Hepatocyte (in vitro differentiated cells): Measurements from ENCODE around the gene EHBP1. TPM values are rescaled to one million over a fixed set of nuclear protein-coding genes. Genes with fewer than 3 reads are reported as not detected.

Experiments
- DNase-seq: peaks from one replicate; pipeline ENCODE4 v3.0.0-alpha.2; 2016; ENCODE audit warnings: low spot score
- H2AFZ ChIP-seq: fragments of 200-600 bp; sonication (generic); 2 replicates; pipeline ENCODE4 v1.6.0; 2016; ENCODE audit warnings: antibody characterized with exemption, mild to moderate bottlenecking
- H3K27ac ChIP-seq: fragments of 200-600 bp; sonication (generic); 2 replicates; pipeline ENCODE4 v1.5.1; 2016; ENCODE audit warnings: mild to moderate bottlenecking
- H3K27me3 ChIP-seq: fragments of 200-600 bp; sonication (generic); 2 replicates; pipeline ENCODE4 v1.6.1; 2016
- H3K36me3 ChIP-seq: fragments of 200-600 bp; sonication (generic); replicated peaks from 2 replicates; pipeline ENCODE4 v1.5.1; 2016; ENCODE audit warnings: low read depth; ENCODE audit not compliant: insufficient read depth
- H3K4me1 ChIP-seq: fragments of 200-600 bp; sonication (generic); 2 replicates; pipeline ENCODE4 v1.5.1; 2016; ENCODE audit warnings: mild to moderate bottlenecking, moderate library complexity; ENCODE audit not compliant: insufficient read depth
- H3K4me2 ChIP-seq: fragments of 200-600 bp; sonication (generic); 2 replicates; pipeline ENCODE4 v1.6.0; 2016
- H3K4me3 ChIP-seq: fragments of 200-600 bp; sonication (generic); 2 replicates; pipeline ENCODE4 v1.5.1; 2016; ENCODE audit warnings: mild to moderate bottlenecking
- H3K79me2 ChIP-seq: fragments of 200-600 bp; sonication (generic); 2 replicates; pipeline ENCODE4 v1.6.0; 2017; ENCODE audit warnings: mild to moderate bottlenecking
- H3K9me2 ChIP-seq: fragments of 200-600 bp; sonication (generic); replicated peaks from 2 replicates; pipeline ENCODE4 v1.6.0; 2017; ENCODE audit warnings: mild to moderate bottlenecking; ENCODE audit not compliant: insufficient read depth
- H3K9me3 ChIP-seq: fragments of 200-600 bp; sonication (generic); 2 replicates; pipeline ENCODE4 v1.5.1; 2016; ENCODE audit warnings: low read depth, mild to moderate bottlenecking
- H4K20me1 ChIP-seq: fragments of 200-600 bp; sonication (generic); 2 replicates; pipeline ENCODE4 v1.6.0; 2016; ENCODE audit warnings: mild to moderate bottlenecking; ENCODE audit not compliant: insufficient read depth, poor library complexity, severe bottlenecking
- CTCF ChIP-seq: fragments of 200-600 bp; sonication (generic); IDR thresholded peaks from 2 replicates; pipeline ENCODE4 v1.5.1; 2016; ENCODE audit warnings: antibody characterized with exemption, mild to moderate bottlenecking; ENCODE audit not compliant: poor library complexity
- EZH2 ChIP-seq: fragments of 200-600 bp; sonication (generic); IDR thresholded peaks from 2 replicates; pipeline ENCODE4 v1.6.1; 2016; ENCODE audit warnings: antibody characterized with exemption, mild to moderate bottlenecking, borderline replicate concordance
- EZH2phosphoT487 ChIP-seq: fragments of 200-600 bp; sonication (generic); IDR thresholded peaks from one replicate; pipeline ENCODE4 v1.6.1; 2018; ENCODE audit warnings: antibody characterized with exemption, mild to moderate bottlenecking, low read depth, moderate library complexity; ENCODE audit not compliant: unreplicated experiment, severe bottlenecking
- WGBS: methylation state at CpG from one replicate; pipeline ENCODE4 v1.1.6; 2016; ENCODE audit warnings: low lambda C conversion rate; ENCODE audit errors: missing lambda C conversion rate; 5-methylcytosine and 5-hydroxymethylcytosine counted together
- polyA plus RNA-seq: library from polyadenylated mRNA; unstranded; fragments of >200 nt; fragmentation: Nextera tagmentation; extraction: Ambion mirVana; gene quantifications from 2 replicates; pipeline ENCODE4 v1.2.1, GENCODE V29; 2016
- total RNA-seq: library from RNA; depleted of rRNA; stranded (reverse); fragments of >200 nt; gene quantifications from 2 replicates; pipeline ENCODE4 v1.2.3, GENCODE V29; 2014

EHBP1 gene
- total and polyA plus RNA-seq, 2 experiments from 2014 or later = 11.4 to 34.6 TPM

GRCh38 chr2:62928015-62928414, 222.5 kb downstream of the EHBP1 start:
- no peak overlapping the region for H3K27ac ChIP-seq
- H3K36me3 ChIP-seq = no peaks in the 10 kb centered on the region
- no peaks in the 10 kb centered on the region for H3K79me2 ChIP-seq
- 93% methylated on average over 2 of the region's 2 CpGs for WGBS
- DNase-seq = no peak
- H3K9me3 ChIP-seq = peaks cover 16% of the 10 kb centered on the region
- no peaks in the 10 kb centered on the region for H3K4me1 ChIP-seq
- no peaks in the 10 kb centered on the region for H3K9me2 ChIP-seq
- H4K20me1 ChIP-seq = no peaks in the 10 kb centered on the region
- TF ChIP-seq EZH2 = no peak
- no peak for TF ChIP-seq CTCF
- TF ChIP-seq EZH2phosphoT487 = no peak
- no peak overlapping the region for H3K4me3 ChIP-seq
- H3K27me3 ChIP-seq = no peaks in the 10 kb centered on the region
- H2AFZ ChIP-seq = no peak overlapping the region
- H3K4me2 ChIP-seq = no peak overlapping the region

- Histone ChIP-seq H3K4me2 (no peak overlapping the region), H3K79me2 (no peaks in the 10 kb centered on the region), H3K9me3 (no peaks in the 10 kb centered on the region), H3K4me1 (no peaks in the 10 kb centered on the region), H2AFZ (no peak overlapping the region), H3K27ac (no peak overlapping the region), H3K27me3 (no peaks in the 10 kb centered on the region), H3K36me3 (no peaks in the 10 kb centered on the region), H3K9me2 (no peaks in the 10 kb centered on the region), H4K20me1 (no peaks in the 10 kb centered on the region), H3K4me3 (no peak overlapping the region)
- TF ChIP-seq EZH2 (no peak), EZH2phosphoT487 (no peak), CTCF (no peak)
- no peak for DNase-seq
- 97% methylated on average over 3 of the region's 3 CpGs for WGBS
Observed at GRCh38 chr2:62931536-62931935, 226.0 kb downstream of the EHBP1 start.

GRCh38 chr2:62933398-62933917, 227.9 kb downstream of the EHBP1 start:
- no peak overlapping the region for H3K4me2 ChIP-seq
- H3K27ac ChIP-seq = no peak overlapping the region
- 89% methylated on average over 2 of the region's 2 CpGs for WGBS
- H2AFZ ChIP-seq = no peak overlapping the region
- no peak overlapping the region for H3K4me3 ChIP-seq
- no peaks in the 10 kb centered on the region for H3K4me1 ChIP-seq
- no peaks in the 10 kb centered on the region for H3K36me3 ChIP-seq
- H3K27me3 ChIP-seq = no peaks in the 10 kb centered on the region
- DNase-seq = no peak
- TF ChIP-seq CTCF = no peak
- H3K79me2 ChIP-seq = no peaks in the 10 kb centered on the region
- no peaks in the 10 kb centered on the region for H3K9me3 ChIP-seq
- H4K20me1 ChIP-seq = no peaks in the 10 kb centered on the region
- H3K9me2 ChIP-seq = no peaks in the 10 kb centered on the region

- Histone ChIP-seq H3K36me3 (no peaks in the 10 kb centered on the region), H4K20me1 (no peaks in the 10 kb centered on the region), H3K4me1 (no peaks in the 10 kb centered on the region), H3K79me2 (no peaks in the 10 kb centered on the region), H3K27ac (no peak overlapping the region), H2AFZ (no peak overlapping the region), H3K9me2 (no peaks in the 10 kb centered on the region), H3K4me3 (no peak overlapping the region), H3K4me2 (no peak overlapping the region), H3K27me3 (no peaks in the 10 kb centered on the region), H3K9me3 (no peaks in the 10 kb centered on the region)
- TF ChIP-seq EZH2phosphoT487 = no peak
- no peak for TF ChIP-seq CTCF
- no peak for TF ChIP-seq EZH2
- DNase-seq = no peak
- WGBS = 98% methylated on average over 2 of the region's 2 CpGs
Observed at GRCh38 chr2:62934517-62934916, 229.0 kb downstream of the EHBP1 start.
